ENCODE data around the gene USP22.

The USP22 gene

GRCh38 chr17:21029036-21029435, 13.8 kb downstream of the USP22 start:
- H3K9ac ChIP-seq, result no peak overlapping the region
- H3K27ac ChIP-seq, result no peak overlapping the region
- no peaks in the 10 kb centered on the region for H3K36me3 ChIP-seq (ENCODE audit: insufficient read depth)
- H2AFZ ChIP-seq (ENCODE audit: low read depth), result no peak overlapping the region
- H3K4me1 ChIP-seq (ENCODE audit: low read depth, poor library complexity, severe bottlenecking), result peaks cover 46% of the 10 kb centered on the region
- no peak overlapping the region for H3K4me3 ChIP-seq (IDR thresholded peaks at IDR 0.05; ENCODE audit: insufficient read depth, low read depth, low read length)
- no peak for TF ChIP-seq CTCF (conservative IDR thresholded peaks at IDR 0.05; ENCODE audit: low read depth, low read length)
- H4K20me1 ChIP-seq (ENCODE audit: insufficient read depth), result peaks cover 28% of the 10 kb centered on the region; the same call in 1 of the 2 replicates
- H3K79me2 ChIP-seq (ENCODE audit: insufficient read depth, low read depth), result peaks cover 100% of the 10 kb centered on the region
- H3K27me3 ChIP-seq (ENCODE audit: insufficient read depth, low read depth), result no peaks in the 10 kb centered on the region
- H3K4me2 ChIP-seq, result no peak overlapping the region

- Histone ChIP-seq H3K9ac (no peak overlapping the region), H3K4me3 (IDR thresholded peaks at IDR 0.05; ENCODE audit: insufficient read depth, low read depth, low read length) (no peak overlapping the region), H3K4me1 (ENCODE audit: low read depth, poor library complexity, severe bottlenecking) (peaks cover 37% of the 10 kb centered on the region), H4K20me1 (ENCODE audit: insufficient read depth) (peaks cover 28% of the 10 kb centered on the region; the same call in 1 of the 2 replicates), H3K36me3 (ENCODE audit: insufficient read depth) (no peaks in the 10 kb centered on the region), H3K27me3 (ENCODE audit: insufficient read depth, low read depth) (no peaks in the 10 kb centered on the region), H3K27ac (no peak overlapping the region), H3K4me2 (no peak overlapping the region), H3K79me2 (ENCODE audit: insufficient read depth, low read depth) (peaks cover 100% of the 10 kb centered on the region), H2AFZ (ENCODE audit: low read depth) (no peak overlapping the region)
- TF ChIP-seq CTCF (conservative IDR thresholded peaks at IDR 0.05; ENCODE audit: low read depth, low read length), result no peak
Observed at GRCh38 chr17:21028192-21028591, 14.6 kb downstream of the USP22 start.

- Histone ChIP-seq H3K4me2 (no peak overlapping the region), H3K79me2 (ENCODE audit: insufficient read depth, low read depth) (peaks cover 100% of the 10 kb centered on the region), H2AFZ (ENCODE audit: low read depth) (no peak overlapping the region), H3K27me3 (ENCODE audit: insufficient read depth, low read depth) (no peaks in the 10 kb centered on the region), H3K4me3 (IDR thresholded peaks at IDR 0.05; ENCODE audit: insufficient read depth, low read depth, low read length) (no peak overlapping the region), H3K9ac (no peak overlapping the region), H3K4me1 (ENCODE audit: low read depth, poor library complexity, severe bottlenecking) (peaks cover 26% of the 10 kb centered on the region), H4K20me1 (ENCODE audit: insufficient read depth) (peaks cover 23% of the 10 kb centered on the region; the same call in 1 of the 2 replicates), H3K27ac (no peak overlapping the region), H3K36me3 (ENCODE audit: insufficient read depth) (no peaks in the 10 kb centered on the region)
- TF ChIP-seq CTCF (conservative IDR thresholded peaks at IDR 0.05; ENCODE audit: low read depth, low read length), result no peak
Observed at GRCh38 chr17:21027031-21027430, 15.8 kb downstream of the USP22 start.

GRCh38 chr17:21025451-21025850, 17.4 kb downstream of the USP22 start:
- H3K27ac ChIP-seq, result no peak overlapping the region
- H3K36me3 ChIP-seq (ENCODE audit: insufficient read depth), result no peaks in the 10 kb centered on the region
- H3K4me1 ChIP-seq (ENCODE audit: low read depth, poor library complexity, severe bottlenecking), result peaks cover 15% of the 10 kb centered on the region
- H2AFZ ChIP-seq (ENCODE audit: low read depth), result no peak overlapping the region
- no peak overlapping the region for H3K4me3 ChIP-seq (IDR thresholded peaks at IDR 0.05; ENCODE audit: insufficient read depth, low read depth, low read length)
- no peak overlapping the region for H3K9ac ChIP-seq
- H3K79me2 ChIP-seq (ENCODE audit: insufficient read depth, low read depth), result peaks cover 96% of the 10 kb centered on the region
- no peak for TF ChIP-seq CTCF (conservative IDR thresholded peaks at IDR 0.05; ENCODE audit: low read depth, low read length)
- H4K20me1 ChIP-seq (ENCODE audit: insufficient read depth), result peaks cover 24% of the 10 kb centered on the region; the same call in 1 of the 2 replicates
- H3K4me2 ChIP-seq, result no peak overlapping the region
- H3K27me3 ChIP-seq (ENCODE audit: insufficient read depth, low read depth), result no peaks in the 10 kb centered on the region

Measured in KMS-11 (cell line).